Head of caudate nucleus (tissue), 42 donors: ENCODE measurements around the gene TTLL4.

Experiments
- DNase-seq, 42 donors: peaks; one replicate each; pipeline versions ENCODE4 v3.0.0 to v3.0.0-alpha.2; 2020 to 2021; ENCODE audit warnings: mixed read lengths in 7 of 42
- intact Hi-C: fragments of 100-400 bp; cut with DNase I; formaldehyde crosslinking; loops from one replicate; pipeline ENCODE4 v1.15.0; 2022

Gene TTLL4

GRCh38 chr2:218711550-218711929, 905 bp downstream of the TTLL4 start:
- DNase-seq, result no peak

GRCh38 chr2:218713922-218714321, 3.3 kb downstream of the TTLL4 start:
- intact Hi-C loops, result loop anchor here (5.0 kb wide), 2 partner anchors 42 to 68 kb away; partner anchors contain the start of genes CYP27A1, RNF25 and STK36

More at GRCh38 chr2:218711550-218711929, 905 bp downstream of the TTLL4 start:
- intact Hi-C loops, result loop anchor here (2.0 to 5.0 kb wide), 3 partner anchors 39 to 139 kb away; partner anchors contain the start of genes CYP27A1, RNF25 and STK36

DNA sequence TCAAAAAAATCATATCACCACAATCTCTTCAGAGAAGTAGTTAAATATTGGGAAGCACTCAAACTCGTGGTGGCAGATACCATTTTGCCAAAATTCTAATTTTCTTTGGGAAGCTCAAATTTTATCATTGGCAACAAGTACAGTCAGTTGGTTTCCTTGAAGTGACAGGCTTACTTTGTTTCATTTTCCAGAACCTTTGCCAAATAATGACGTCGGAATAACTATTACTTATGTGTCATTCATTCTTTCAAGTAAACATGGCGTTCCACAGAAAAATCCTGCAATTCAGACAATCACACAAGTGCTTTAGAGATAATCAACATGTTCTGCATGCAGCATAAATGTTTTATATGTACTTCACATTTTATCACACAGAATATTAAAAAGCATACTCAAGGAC, 5.4 kb downstream of the TTLL4 start:
- DNase-seq, result no peak
- intact Hi-C loops, result no loop called here

More at GRCh38 chr2:218713922-218714321, 3.3 kb downstream of the TTLL4 start:
- no peak for DNase-seq

DNA sequence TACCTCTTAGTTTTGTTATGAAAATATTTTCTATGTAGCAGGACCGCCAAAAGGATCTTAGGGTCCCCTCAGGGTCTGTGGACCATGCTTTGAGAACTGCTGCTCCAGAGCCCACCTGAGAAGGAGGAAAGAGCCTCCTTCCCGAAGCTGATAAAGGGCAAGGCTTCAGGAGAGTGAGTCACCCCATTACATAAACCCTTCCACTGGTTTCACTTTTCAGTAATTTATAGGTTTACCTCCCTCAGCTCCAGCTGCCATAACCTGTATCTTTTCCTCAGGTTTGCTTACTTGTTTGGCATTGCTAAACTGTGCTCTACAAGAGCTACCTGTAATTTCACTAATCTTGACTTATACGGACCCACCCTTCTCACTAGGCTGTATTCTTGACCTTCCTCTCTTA, 6.6 kb downstream of the TTLL4 start:
- intact Hi-C loops, result no loop called here

DNA sequence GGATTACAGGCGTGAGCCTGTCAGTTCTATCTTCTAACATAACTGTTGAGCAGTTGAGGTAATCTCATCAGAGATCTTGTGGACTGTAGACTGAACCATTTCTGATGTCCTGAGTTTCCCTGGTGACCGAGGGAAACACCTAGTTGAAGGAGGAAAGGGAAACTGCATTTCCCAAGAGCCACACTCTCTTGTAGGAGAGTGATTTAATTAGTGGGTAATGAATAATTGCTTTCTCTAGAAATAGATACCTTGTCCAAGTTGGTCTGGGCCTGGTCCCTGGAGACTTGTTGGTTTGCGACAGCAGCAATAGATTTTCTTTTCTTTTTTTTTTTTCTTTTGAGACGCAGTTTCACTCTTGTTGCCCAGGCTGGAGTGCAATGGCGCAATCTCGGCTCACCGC, 7.4 kb downstream of the TTLL4 start:
- intact Hi-C loops, result no loop called here
- peak in 2 of 42 donors; percentile 12 to 54 for DNase-seq

More for the DNA sequence above, 6.6 kb downstream of the TTLL4 start:
- DNase-seq, result peak in 9 of 42 donors; percentile 16 to 65 (median 31)

DNA sequence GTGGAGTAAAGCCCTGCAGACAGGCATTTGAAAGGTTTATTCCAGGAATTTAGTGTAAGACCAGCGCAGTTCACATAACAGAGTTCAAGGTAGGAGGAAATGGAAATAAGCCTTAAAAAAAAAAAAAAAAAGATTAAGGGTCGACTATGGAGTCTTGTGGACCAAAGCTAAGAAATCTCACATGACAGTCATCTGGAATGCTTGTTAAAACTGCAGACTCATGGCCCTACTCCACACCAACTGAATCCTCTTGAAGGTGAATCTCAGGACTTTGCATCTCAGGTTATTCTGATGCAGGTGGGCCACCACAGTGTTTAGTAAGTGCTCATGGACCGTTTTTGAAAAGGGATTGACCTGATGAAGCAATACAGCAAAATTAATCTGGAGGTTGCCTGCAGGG, 8.8 kb downstream of the TTLL4 start:
- DNase-seq, result no peak
- intact Hi-C loops, result no loop called here

GRCh38 chr2:218720048-218721041, 9.7 kb downstream of the TTLL4 start:
- intact Hi-C loops, result no loop called here
- peak in 6 of 42 donors; percentile 13 to 60 (median 44) for DNase-seq

GRCh38 chr2:218721488-218721887, 10.9 kb downstream of the TTLL4 start:
- no peak for DNase-seq
- intact Hi-C loops, result no loop called here

- DNase-seq, result no peak
- intact Hi-C loops, result no loop called here
These were observed 11.3 kb downstream of the TTLL4 start for GRCh38 chr2:218721934-218722333.

DNA sequence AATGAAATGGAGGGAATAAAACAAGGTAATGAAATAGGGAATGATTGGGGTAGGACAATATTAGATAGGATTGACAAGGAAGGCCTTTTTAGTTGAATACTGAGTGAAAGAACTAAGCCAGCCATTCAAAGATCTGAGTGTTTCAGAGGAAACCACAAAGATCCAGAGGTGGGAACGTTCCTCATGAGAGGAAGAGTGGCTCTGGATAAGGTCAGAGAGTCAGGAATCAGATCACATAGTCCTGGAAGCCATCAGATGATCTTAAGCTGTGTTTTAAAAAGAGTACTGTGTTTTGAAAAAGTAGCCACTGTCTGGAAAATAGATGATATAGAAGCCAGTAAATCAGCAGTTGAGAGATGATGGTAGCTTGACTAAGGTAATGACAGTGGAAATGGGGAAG, 11.8 kb downstream of the TTLL4 start:
- DNase-seq, result no peak

DNA sequence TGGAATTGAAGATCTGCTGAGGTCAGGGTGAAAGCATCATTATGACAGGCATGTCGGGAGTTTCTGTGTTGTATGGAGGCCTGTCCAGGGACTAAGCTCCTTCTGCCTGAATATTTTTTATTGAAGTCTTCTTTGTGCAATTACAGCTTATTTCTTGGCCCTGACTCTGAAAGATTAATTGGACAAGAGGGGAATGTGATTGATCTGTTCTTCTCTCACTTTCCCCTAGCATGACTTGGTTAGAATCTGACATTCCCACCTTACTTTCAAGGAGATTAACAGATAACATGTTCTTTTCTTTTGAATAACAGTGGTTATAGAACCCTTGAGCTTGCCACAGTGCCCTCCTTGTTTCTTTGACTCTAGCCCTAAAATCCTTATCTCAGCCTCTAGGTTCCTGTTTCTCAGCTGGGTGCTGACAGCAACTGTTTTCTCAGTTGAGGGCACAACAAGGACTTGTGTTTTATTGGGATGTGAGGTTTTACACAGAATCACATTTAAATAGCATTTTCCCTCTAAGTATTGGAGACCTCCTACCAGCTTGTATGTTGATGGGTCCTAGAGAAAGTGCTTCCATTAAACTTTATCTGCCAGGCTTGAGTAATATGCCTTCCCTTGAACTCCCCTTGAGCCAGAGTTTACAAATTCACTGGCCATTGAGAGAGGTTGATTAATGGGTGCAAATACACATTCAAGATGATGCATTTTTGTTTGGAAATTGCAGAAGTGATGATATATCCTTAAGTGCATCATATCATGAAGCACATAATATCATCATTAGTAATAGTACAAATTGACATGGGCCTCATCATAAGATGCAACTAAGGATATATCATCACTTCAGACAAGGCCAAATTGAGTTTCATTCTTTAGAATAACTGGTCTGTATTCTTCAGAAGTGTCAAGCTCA, 12.5 kb downstream of the TTLL4 start:
- intact Hi-C loops, result no loop called here

More for the DNA sequence above, 11.8 kb downstream of the TTLL4 start:
- intact Hi-C loops, result no loop called here

GRCh38 chr2:218726004-218726574, 15.5 kb downstream of the TTLL4 start:
- intact Hi-C loops, result no loop called here

More for the DNA sequence above, 12.5 kb downstream of the TTLL4 start:
- DNase-seq, result peak in 1 of 42 donors; percentile 39

GRCh38 chr2:218727502-218728165, 17.0 kb downstream of the TTLL4 start:
- intact Hi-C loops, result no loop called here
- no peak for DNase-seq

More at GRCh38 chr2:218726004-218726574, 15.5 kb downstream of the TTLL4 start:
- no peak for DNase-seq

GRCh38 chr2:218729640-218730039, 19.0 kb downstream of the TTLL4 start:
- no peak for DNase-seq
- intact Hi-C loops, result no loop called here

DNA sequence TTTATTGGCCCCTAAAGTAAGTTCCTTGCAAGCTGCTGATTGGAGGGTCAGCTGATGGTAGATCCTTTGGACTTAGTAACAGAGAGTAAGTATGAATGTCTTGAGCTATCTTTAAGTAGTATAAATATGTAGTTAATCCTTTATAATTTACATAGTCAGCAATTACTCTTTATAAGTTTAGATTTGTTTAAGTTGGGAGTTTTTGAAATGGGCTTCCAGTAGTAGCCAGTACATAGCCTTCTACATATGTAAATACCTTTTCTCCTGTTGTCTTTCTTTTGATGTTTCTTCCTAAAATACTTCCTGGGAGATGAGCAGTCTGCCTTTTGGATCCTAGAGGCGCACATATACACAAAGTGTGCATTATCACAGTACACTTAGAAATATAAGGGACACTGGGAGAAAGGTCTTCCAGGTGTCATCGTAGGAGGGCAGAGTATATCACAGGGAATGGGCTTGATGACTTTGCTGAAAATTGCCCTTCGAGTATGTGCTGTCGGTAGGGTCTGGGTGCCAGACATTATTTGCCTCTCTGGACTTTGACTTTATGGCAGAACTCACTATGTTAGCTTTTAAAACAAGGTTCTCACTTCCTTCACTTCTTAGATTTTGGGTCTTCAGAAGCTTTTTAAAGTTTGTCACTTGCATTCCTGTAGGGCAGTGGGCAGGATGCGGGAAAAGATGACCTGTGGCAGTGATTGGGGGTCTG, 21.6 kb downstream of the TTLL4 start:
- DNase-seq, result no peak
- intact Hi-C loops, result no loop called here

GRCh38 chr2:218732761-218733158, 22.1 kb downstream of the TTLL4 start:
- DNase-seq, result no peak
- intact Hi-C loops, result no loop called here

DNA sequence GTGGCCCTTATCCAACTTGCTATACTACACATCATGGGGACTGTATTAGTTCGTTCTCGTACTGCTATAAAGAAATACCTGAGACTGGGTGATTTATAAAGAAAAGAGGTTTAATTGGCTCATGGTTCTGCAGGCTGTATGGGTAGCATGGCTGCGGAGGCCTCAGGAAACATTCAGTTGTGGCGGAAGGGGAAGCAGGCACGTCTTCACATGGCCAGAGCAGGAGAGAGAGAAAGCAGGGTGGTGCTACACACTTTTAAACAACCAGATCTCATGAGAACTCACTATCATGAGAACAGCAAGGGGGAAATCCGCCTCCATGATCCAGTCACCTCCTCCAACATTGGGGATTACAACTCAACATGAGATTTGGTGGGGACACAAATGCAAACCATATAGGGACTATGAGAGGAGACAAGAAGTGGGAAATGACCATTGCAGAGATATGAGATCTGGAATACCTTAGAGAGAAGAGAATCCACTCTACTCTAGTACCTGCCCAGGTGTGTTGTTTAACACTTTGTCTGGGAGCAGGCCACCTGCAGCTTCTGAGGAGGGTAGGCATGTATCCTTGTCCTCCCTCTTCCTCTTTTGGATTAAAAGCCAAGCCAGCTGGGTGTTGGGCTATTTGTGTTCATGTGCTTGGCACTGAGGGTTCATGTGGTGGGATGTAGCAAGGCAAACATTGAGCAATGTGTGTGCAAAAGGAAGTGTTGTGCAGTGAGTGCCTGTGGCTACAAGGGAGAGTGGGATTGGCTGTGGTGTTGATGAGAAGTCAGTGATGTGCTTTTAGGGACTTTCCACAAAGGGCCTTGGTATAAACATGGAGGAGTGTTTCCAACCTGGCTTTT, 22.8 kb downstream of the TTLL4 start:
- intact Hi-C loops, result no loop called here
- DNase-seq, result peak in 24 of 42 donors; percentile 16 to 62 (median 34)
